IMR-90 (cell line): ENCODE data around the gene CDV3. TPM values are rescaled to one million over a fixed set of nuclear protein-coding genes. Genes with fewer than 3 reads are reported as not detected.
"Not testable (repeated sequence)": the region's sequence is repeated elsewhere in the genome, so short reads cannot be mapped to it uniquely, and the experiment has no call there.

Experiments used
- ATAC-seq: fragments of 200-7000 bp; cut with Tn5 transposase; 2 replicates; pipeline ENCODE4 v1.9.1; 2020; ENCODE audit warnings: low read depth, mild to moderate bottlenecking, moderate library complexity
- BruUV-seq: library from RNA; stranded (reverse); fragments of 400-500 nt; replicated peaks from 2 replicates; lab custom pipeline; 2021; lab: Mats Ljungman, UMichigan
- CTCF ChIA-PET: fragments of 300-600 bp; formaldehyde crosslinking; extraction: SDS; loops from one replicate; lab custom pipeline; 2021; ENCODE audit warnings: antibody characterized with exemption; lab: Yijun Ruan, JAX
- POLR2A ChIA-PET: fragments of 300-600 bp; sonication (Branson Sonifier 250); formaldehyde crosslinking; loops from one replicate; lab custom pipeline; 2022; ENCODE audit warnings: antibody characterized with exemption; ENCODE audit not compliant: unreplicated experiment; lab: Charles Lee
- DNase-seq: peaks from one replicate; pipeline ENCODE4 v3.0.0; 2013
- H2AFZ ChIP-seq: replicated peaks from 2 replicates; pipeline ENCODE3; 2013; ENCODE audit warnings: low read length, mild to moderate bottlenecking; ENCODE audit not compliant: poor library complexity
- H2AK5ac ChIP-seq: 2 replicates; pipeline ENCODE4 v1.6.1; 2013; ENCODE audit warnings: low read depth, low read length, inconsistent platforms
- H2AK9ac ChIP-seq: replicated peaks from 2 replicates; pipeline ENCODE3; 2013; ENCODE audit warnings: mild to moderate bottlenecking, low read depth, low read length, moderate library complexity; ENCODE audit not compliant: poor library complexity
- H2BK120ac ChIP-seq: 2 replicates; pipeline ENCODE4 v1.6.1; 2013; ENCODE audit warnings: low read depth, low read length, inconsistent platforms
- H2BK15ac ChIP-seq: 3 replicates; pipeline ENCODE4 v1.6.1; 2013; ENCODE audit warnings: low read depth, low read length, inconsistent platforms
- H2BK20ac ChIP-seq: 2 replicates; pipeline ENCODE4 v1.6.1; 2013; ENCODE audit warnings: low read depth, mild to moderate bottlenecking, inconsistent platforms, low read length, moderate library complexity
- H2BK5ac ChIP-seq: 2 replicates; pipeline ENCODE4 v1.6.1; 2013; ENCODE audit warnings: mild to moderate bottlenecking, low read depth, low read length, inconsistent platforms; ENCODE audit not compliant: poor library complexity, severe bottlenecking
- H3K14ac ChIP-seq: replicated peaks from 2 replicates; pipeline ENCODE4 v1.6.1; 2013; ENCODE audit warnings: low read depth, low read length, inconsistent platforms
- H3K18ac ChIP-seq: 2 replicates; pipeline ENCODE4 v1.6.1; 2013; ENCODE audit warnings: low read depth, low read length, control low read depth
- H3K23ac ChIP-seq: 2 replicates; pipeline ENCODE4 v1.6.1; 2013; ENCODE audit warnings: low read depth, low read length, inconsistent platforms
- H3K27ac ChIP-seq: 2 replicates; pipeline ENCODE4 v1.5.1; 2013; ENCODE audit warnings: mild to moderate bottlenecking, control low read depth, low read length; ENCODE audit not compliant: insufficient read depth
- H3K27me3 ChIP-seq: 2 replicates; pipeline ENCODE4 v1.6.1; 2013; ENCODE audit warnings: low read length; ENCODE audit not compliant: control insufficient read depth, insufficient read depth
- H3K36me3 ChIP-seq: 2 replicates; pipeline ENCODE4 v1.6.1; 2013; ENCODE audit warnings: low read length, mixed read lengths; ENCODE audit not compliant: control insufficient read depth, insufficient read depth
- H3K4ac ChIP-seq: 2 replicates; pipeline ENCODE4 v1.6.1; 2013; ENCODE audit warnings: low read depth, low read length, inconsistent platforms
- H3K4me1 ChIP-seq: 2 replicates; pipeline ENCODE4 v1.6.1; 2013; ENCODE audit warnings: low read length, mixed read lengths; ENCODE audit not compliant: control insufficient read depth, insufficient read depth
- H3K4me2 ChIP-seq: 2 replicates; pipeline ENCODE4 v1.6.1; 2013; ENCODE audit warnings: low read depth, mild to moderate bottlenecking, control low read depth, low read length, moderate library complexity
- H3K4me3 ChIP-seq: 2 replicates; pipeline ENCODE4 v1.5.1; 2013; ENCODE audit warnings: low read depth, mild to moderate bottlenecking, control low read depth, low read length, moderate library complexity; ENCODE audit not compliant: insufficient read depth
- H3K56ac ChIP-seq: 2 replicates; pipeline ENCODE4 v1.6.1; 2013; ENCODE audit warnings: low read length, inconsistent platforms; ENCODE audit not compliant: insufficient read depth; ENCODE audit errors: extremely low read depth
- H3K79me1 ChIP-seq, 2 experiments: 2 replicates each; pipeline ENCODE4 v1.6.1; 2013; ENCODE audit warnings: low read length in 2 of 2, inconsistent platforms in 1 of 2, low read depth in 1 of 2
- H3K9ac ChIP-seq: 2 replicates; pipeline ENCODE4 v1.6.1; 2013; ENCODE audit warnings: low read depth, low read length, control low read depth
- H3K9me1 ChIP-seq: 2 replicates; pipeline ENCODE4 v1.6.1; 2013; ENCODE audit warnings: low read length, inconsistent platforms; ENCODE audit not compliant: insufficient read depth
- H3K9me3 ChIP-seq: 2 replicates; pipeline ENCODE4 v1.6.1; 2013; ENCODE audit warnings: low read length; ENCODE audit not compliant: control insufficient read depth, insufficient read depth
- H4K20me1 ChIP-seq: 2 replicates; pipeline ENCODE4 v1.6.1; 2013; ENCODE audit warnings: low read length, inconsistent platforms; ENCODE audit not compliant: insufficient read depth
- H4K5ac ChIP-seq: 2 replicates; pipeline ENCODE4 v1.6.1; 2013; ENCODE audit warnings: mild to moderate bottlenecking, low read depth, low read length, control low read depth
- H4K8ac ChIP-seq, 2 experiments: 2 replicates each; pipeline ENCODE4 v1.6.1; 2013; ENCODE audit warnings: low read depth in 2 of 2, low read length in 2 of 2, control low read depth in 1 of 2, inconsistent platforms in 1 of 2
- H4K91ac ChIP-seq: 2 replicates; pipeline ENCODE4 v1.6.1; 2013; ENCODE audit warnings: low read depth, low read length, inconsistent platforms; ENCODE audit not compliant: insufficient read depth
- WGBS, 2 experiments: methylation state at CpG; one replicate each; pipeline versions ENCODE4 v1.1.5 to v1.1.7; 2013; ENCODE audit warnings: missing lambda C conversion rate in 2 of 2; ENCODE audit not compliant: insufficient read length in 1 of 2; ENCODE audit errors: extremely low coverage in 2 of 2; 5-methylcytosine and 5-hydroxymethylcytosine counted together
- dilution Hi-C: fragments of 300-500 bp; cut with HindIII; formaldehyde crosslinking; loops from one replicate; pipeline ENCODE4 v1.14.3; 2018; ENCODE audit warnings: low sequenced_read_pairs; ENCODE audit not compliant: unreplicated experiment
- in situ Hi-C: fragments of 300-500 bp; cut with MboI; formaldehyde crosslinking; loops from 3 replicates; pipeline ENCODE4 v1.14.3; 2019; ENCODE audit warnings: low sequenced_read_pairs, inconsistent platforms, mixed read lengths
- intact Hi-C: fragments of 100-400 bp; cut with micrococcal nuclease; formaldehyde crosslinking; loops from 2 replicates; pipeline ENCODE4 v1.10.0; 2022
- polyA plus RNA-seq, 3 experiments: library from polyadenylated mRNA; depleted of rRNA; stranded (reverse); fragments of >200 nt; gene quantifications; 2 replicates each; pipeline ENCODE4 v1.2.3, GENCODE V29; 2012; ENCODE audit warnings: low replicate concordance in 1 of 3
- total RNA-seq: library from RNA; depleted of rRNA; stranded (reverse); fragments of >200 nt; gene quantifications from 2 replicates; pipeline ENCODE4 v1.2.3, GENCODE V29; 2012

Gene CDV3
- total and polyA plus RNA-seq, 2 of the 4 experiments (the other 2 are of a cell fraction), result 93.6 to 120 TPM

DNA sequence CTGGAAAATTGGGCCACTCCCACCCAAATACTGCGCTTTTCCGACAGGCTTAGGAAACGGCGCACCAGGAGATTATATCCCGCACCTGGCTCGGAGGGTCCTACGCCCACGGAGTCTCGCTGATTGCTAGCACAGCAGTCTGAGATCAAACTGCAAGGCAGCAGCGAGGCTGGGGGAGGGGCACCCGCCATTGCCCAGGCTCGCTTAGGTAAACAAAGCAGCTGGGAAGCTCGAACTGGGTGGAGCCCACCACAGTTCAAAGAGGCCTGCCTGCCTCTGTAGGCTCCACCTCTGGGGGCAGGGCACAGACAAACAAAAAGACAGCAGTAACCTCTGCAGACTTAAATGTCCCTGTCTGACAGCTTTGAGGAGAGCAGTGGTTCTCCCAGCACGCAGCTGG, 21.9 kb upstream of the CDV3 start:
- DNase-seq, H3K4me3 ChIP-seq, H3K27ac ChIP-seq, dilution Hi-C loops, H3K27me3 ChIP-seq, intact Hi-C loops, H2BK15ac ChIP-seq, BruUV-seq, H3K9me1 ChIP-seq, H3K18ac ChIP-seq, H4K20me1 ChIP-seq, ATAC-seq, H4K91ac ChIP-seq, CTCF ChIA-PET, H3K23ac ChIP-seq, H3K79me1 ChIP-seq, in situ Hi-C loops, H3K4me2 ChIP-seq, POLR2A ChIA-PET, H4K8ac ChIP-seq, H3K9ac ChIP-seq, H2AK5ac ChIP-seq, H3K56ac ChIP-seq, H2BK5ac ChIP-seq, H3K14ac ChIP-seq, H3K4me1 ChIP-seq, H4K5ac ChIP-seq, H2AK9ac ChIP-seq, H2BK20ac ChIP-seq, H2AFZ ChIP-seq, H3K4ac ChIP-seq, H3K9me3 ChIP-seq, H2BK120ac ChIP-seq, H3K36me3 ChIP-seq: not testable (repeated sequence)
- no CpG with 5 or more reads among the region's 14 CpGs for WGBS, 2 experiments
